Urinary bladder (tissue), 4 donors: Measurements from ENCODE around the gene KPNA6. TPM values are rescaled to one million over a fixed set of nuclear protein-coding genes. Genes with fewer than 3 reads are reported as not detected.

Source experiments
- DNase-seq: peaks from one replicate; pipeline ENCODE4 v3.0.0-alpha.2; 2015; ENCODE audit errors: extremely low spot score
- H3K27ac ChIP-seq: one replicate; pipeline ENCODE4 v1.5.1; 2013; ENCODE audit warnings: low read depth, mild to moderate bottlenecking, moderate library complexity
- H3K36me3 ChIP-seq: one replicate; pipeline ENCODE4 v1.6.1; 2013; ENCODE audit warnings: mild to moderate bottlenecking, moderate library complexity; ENCODE audit not compliant: insufficient read depth
- H3K4me1 ChIP-seq: one replicate; pipeline ENCODE4 v1.6.1; 2013; ENCODE audit warnings: mild to moderate bottlenecking, moderate library complexity; ENCODE audit not compliant: insufficient read depth
- H3K4me3 ChIP-seq: one replicate; pipeline ENCODE4 v1.5.1; 2013; ENCODE audit warnings: low read depth, low read length
- WGBS: extraction: QIAGEN DNeasy Blood & Tissue Kit; methylation state at CpG from one replicate; pipeline ENCODE4 v1.1.7; 2013; 5-methylcytosine and 5-hydroxymethylcytosine counted together
- polyA plus RNA-seq: library from polyadenylated mRNA; stranded (reverse); fragments of 200-250 nt; gene quantifications from one replicate; pipeline ENCODE4 v1.2.3, GENCODE V29; 2013
- total RNA-seq: library from RNA; depleted of rRNA; stranded (reverse); fragments of >200 nt; gene quantifications from one replicate; pipeline ENCODE4 v1.2.3, GENCODE V29; 2014
- donor health status: healthy with polysubstance abuse.
- donor health status: healthy.

The KPNA6 gene
- total and polyA plus RNA-seq, 2 donors, result 17.1 to 27.8 TPM

DNA sequence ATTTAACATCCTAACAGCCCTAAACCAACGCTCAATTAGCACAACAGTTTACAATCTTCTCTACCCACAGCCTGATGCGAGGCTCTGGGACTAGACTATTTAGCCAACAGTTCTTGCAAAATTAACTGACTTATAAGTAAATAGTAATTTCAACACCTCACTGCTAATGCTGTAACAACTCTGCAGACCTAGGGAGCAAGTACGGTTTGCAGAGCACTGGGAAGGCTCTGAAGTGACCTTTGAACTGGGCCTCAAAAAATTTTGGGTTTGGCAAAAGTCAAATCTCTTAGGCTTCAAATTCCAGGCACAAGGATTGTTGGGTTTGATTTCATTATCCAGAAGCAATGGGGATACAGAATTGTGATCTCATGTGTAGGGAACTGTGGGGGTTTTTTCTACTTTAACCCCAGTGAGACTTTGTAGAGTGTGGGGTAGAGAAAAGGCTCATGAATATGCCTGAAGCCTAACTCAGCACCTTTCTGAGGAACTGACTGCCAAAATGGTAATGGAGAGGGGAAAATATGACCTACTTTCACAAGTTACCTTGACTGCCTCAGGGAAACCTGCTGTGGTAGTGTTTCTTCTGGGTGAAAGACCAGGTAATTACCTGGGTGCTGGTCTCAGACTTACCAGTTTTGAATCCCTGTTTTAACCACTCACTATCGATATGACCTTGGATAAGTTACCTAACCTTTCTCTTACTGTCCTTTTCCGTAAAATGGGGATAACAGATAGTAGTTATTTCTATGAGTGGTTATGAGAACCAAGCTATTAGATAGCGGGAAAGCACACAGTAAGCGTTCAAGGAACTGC, 70.7 kb downstream of the KPNA6 start:
- Histone ChIP-seq H3K27ac (peak overlapping the region; percentile 24), H3K4me3 (no peak overlapping the region), H3K4me1 (no peaks in the 10 kb centered on the region), H3K36me3 (no peaks in the 10 kb centered on the region)
- WGBS, result 77% methylated on average over 7 of the region's 7 CpGs
- DNase-seq, result no peak

GRCh38 chr1:32179193-32179442, 71.3 kb downstream of the KPNA6 start:
- Histone ChIP-seq H3K4me1 (no peaks in the 10 kb centered on the region), H3K27ac (peak overlapping the region; percentile 24), H3K4me3 (peak overlapping the region; percentile 58), H3K36me3 (no peaks in the 10 kb centered on the region)
- WGBS, result 7% methylated on average over 7 of the region's 7 CpGs
- no peak for DNase-seq

GRCh38 chr1:32179443-32180185, 71.8 kb downstream of the KPNA6 start, which contains the start of gene TXLNA:
Gene TXLNA, plus strand, starts transcription at chr1:32179675. Its CDS starts 671 bp downstream, at chr1:32180346.
- DNase-seq, result peak; percentile 82
- Histone ChIP-seq H3K4me3 (peak within 1 kb of the TSS; percentile 58), H3K36me3 (no peaks in the 10 kb centered on the region), H3K27ac (peak within 1 kb of the TSS; percentile 90), H3K4me1 (no peaks in the 10 kb centered on the region)
- WGBS, result under 1% methylated on average over 79 of the region's 79 CpGs

- H3K27ac ChIP-seq, result peak overlapping the region; percentile 86
- no peak for DNase-seq
- H3K4me1 ChIP-seq, result no peaks in the 10 kb centered on the region
Measured at GRCh38 chr1:32180186-32181060, 72.6 kb downstream of the KPNA6 start.

DNA sequence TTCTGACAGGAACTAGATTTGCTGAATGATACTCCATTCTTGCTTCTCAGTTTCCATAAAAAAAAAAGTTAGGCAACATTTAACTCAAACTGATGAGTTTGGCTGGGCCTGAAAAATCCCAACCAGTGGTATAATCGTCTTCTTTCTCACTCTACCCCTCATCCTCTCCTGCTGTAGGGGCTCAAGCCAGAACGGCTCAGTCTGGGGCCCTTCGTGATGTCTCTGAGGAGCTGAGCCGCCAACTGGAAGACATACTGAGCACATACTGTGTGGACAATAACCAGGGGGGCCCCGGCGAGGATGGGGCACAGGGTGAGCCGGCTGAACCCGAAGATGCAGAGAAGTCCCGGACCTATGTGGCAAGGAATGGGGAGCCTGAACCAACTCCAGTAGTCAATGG, 73.2 kb downstream of the KPNA6 start:
- Histone ChIP-seq H3K36me3 (no peaks in the 10 kb centered on the region), H3K27ac (no peak overlapping the region), H3K4me1 (no peaks in the 10 kb centered on the region), H3K4me3 (no peak overlapping the region)
- no peak for DNase-seq
- 61% methylated on average over 9 of the region's 9 CpGs for WGBS

More at GRCh38 chr1:32180186-32181060, 72.6 kb downstream of the KPNA6 start:
- Histone ChIP-seq H3K4me3 (peak overlapping the region; percentile 58), H3K36me3 (no peaks in the 10 kb centered on the region)
- WGBS, result 3% methylated on average over 36 of the region's 36 CpGs

DNA sequence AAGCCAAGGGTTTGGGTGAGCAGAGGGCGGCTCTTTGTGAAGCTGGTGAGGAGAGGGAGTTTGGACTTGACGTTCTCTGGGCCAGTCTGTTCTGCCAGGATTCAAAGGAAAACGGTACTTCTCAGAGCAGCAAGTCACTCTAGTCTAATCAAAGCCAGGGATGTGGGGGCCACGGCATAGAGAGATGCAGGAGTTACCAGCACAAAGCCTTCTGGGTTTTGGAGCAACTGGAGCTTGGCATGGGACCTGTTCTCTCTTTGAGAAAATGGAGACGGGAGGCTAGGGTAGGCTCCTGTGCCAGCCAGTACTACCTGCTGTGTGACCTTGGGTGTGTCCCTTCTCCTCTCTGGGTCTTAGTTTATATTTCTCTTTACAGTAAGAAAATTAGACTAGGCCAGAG, 73.7 kb downstream of the KPNA6 start:
- Histone ChIP-seq H3K36me3 (no peaks in the 10 kb centered on the region), H3K4me3 (no peak overlapping the region), H3K4me1 (peaks cover 2% of the 10 kb centered on the region), H3K27ac (no peak overlapping the region)
- no peak for DNase-seq
- WGBS, result 81% methylated on average over 5 of the region's 5 CpGs

- Histone ChIP-seq H3K36me3 (no peaks in the 10 kb centered on the region), H3K4me3 (no peak overlapping the region), H3K4me1 (peaks cover 2% of the 10 kb centered on the region), H3K27ac (no peak overlapping the region)
- no peak for DNase-seq
- 85% methylated on average over 6 of the region's 6 CpGs for WGBS
Measured at GRCh38 chr1:32182060-32182459, 74.2 kb downstream of the KPNA6 start.

DNA sequence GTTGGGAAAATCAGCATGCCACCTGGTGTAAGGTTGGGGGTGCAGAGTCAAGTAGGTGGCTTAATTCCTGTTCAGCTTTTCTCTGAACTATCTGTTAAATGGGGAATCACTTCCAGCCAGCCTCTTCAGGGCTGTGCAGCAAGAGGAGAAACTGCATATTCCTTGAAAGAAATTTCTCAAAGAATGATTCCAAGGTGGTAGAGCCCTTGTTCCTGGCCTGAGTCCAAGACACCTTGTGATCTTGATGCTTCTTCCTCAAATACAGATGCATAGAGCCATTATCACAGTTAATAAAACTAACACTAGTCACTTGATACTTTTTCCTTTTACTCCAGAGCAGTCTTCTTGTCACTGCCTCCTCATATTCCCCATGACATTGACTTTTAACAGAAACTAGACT, 76.8 kb downstream of the KPNA6 start:
- Histone ChIP-seq H3K36me3 (peaks cover 6% of the 10 kb centered on the region), H3K4me3 (no peak overlapping the region), H3K27ac (no peak overlapping the region), H3K4me1 (peaks cover 2% of the 10 kb centered on the region)
- no peak for DNase-seq

- no peak for DNase-seq
- WGBS, result 94% methylated on average over 2 of the region's 2 CpGs
- no peak overlapping the region for H3K4me3 ChIP-seq
- H3K4me1 ChIP-seq, result peaks cover 2% of the 10 kb centered on the region
- no peak overlapping the region for H3K27ac ChIP-seq
- H3K36me3 ChIP-seq, result peaks cover 6% of the 10 kb centered on the region
Measured at GRCh38 chr1:32186077-32186476, 78.2 kb downstream of the KPNA6 start.

DNA sequence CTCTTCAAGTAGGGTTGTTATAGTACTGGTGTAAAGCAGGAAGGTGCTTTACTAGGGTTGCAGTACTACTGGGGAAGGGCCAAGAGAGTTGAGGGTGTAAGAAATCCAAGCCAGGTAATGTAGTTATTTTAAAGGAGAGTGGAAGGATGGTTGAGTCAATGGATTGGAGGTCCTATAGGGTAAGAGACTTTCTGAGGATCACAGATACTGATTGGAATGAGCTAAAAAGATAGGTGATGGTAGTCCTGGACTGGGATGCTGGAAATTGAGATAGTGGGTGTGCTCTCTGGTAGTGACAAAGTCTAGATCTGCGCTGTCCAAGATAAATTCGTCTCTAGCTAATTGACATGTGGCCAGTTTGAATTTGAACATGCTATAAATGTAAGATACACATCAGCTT, 78.6 kb downstream of the KPNA6 start:
- H3K27ac ChIP-seq, result no peak overlapping the region
- H3K4me1 ChIP-seq, result peaks cover 2% of the 10 kb centered on the region
- DNase-seq, result no peak

DNA sequence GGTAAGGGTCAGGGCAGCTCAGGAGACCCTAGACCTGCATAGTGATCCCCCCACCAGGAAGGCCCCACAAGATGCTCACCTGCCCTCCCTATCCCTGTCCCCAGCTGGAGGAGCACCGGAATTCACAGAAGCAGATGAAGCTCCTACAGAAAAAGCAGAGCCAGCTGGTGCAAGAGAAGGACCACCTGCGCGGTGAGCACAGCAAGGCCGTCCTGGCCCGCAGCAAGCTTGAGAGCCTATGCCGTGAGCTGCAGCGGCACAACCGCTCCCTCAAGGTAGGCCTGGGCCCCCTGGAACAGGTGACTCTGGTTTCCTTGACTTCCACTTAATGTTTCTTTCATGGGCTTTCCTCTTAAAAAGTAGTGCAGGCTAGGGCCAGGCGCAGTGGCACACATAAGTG, 80.0 kb downstream of the KPNA6 start:
- Histone ChIP-seq H3K4me1 (peaks cover 2% of the 10 kb centered on the region), H3K4me3 (no peak overlapping the region), H3K36me3 (peaks cover 11% of the 10 kb centered on the region), H3K27ac (no peak overlapping the region)
- WGBS, result 97% methylated on average over 9 of the region's 9 CpGs
- no peak for DNase-seq

More for the DNA sequence above, 78.6 kb downstream of the KPNA6 start:
- Histone ChIP-seq H3K36me3 (peaks cover 6% of the 10 kb centered on the region), H3K4me3 (no peak overlapping the region)
- WGBS, result 93% methylated on average over 2 of the region's 2 CpGs

- H3K4me1 ChIP-seq, result no peaks in the 10 kb centered on the region
- 93% methylated on average over 8 of the region's 8 CpGs for WGBS
- H3K27ac ChIP-seq, result no peak overlapping the region
- DNase-seq, result no peak
- H3K36me3 ChIP-seq, result peaks cover 13% of the 10 kb centered on the region
- H3K4me3 ChIP-seq, result no peak overlapping the region
Measured at GRCh38 chr1:32192220-32192948, 84.5 kb downstream of the KPNA6 start.

DNA sequence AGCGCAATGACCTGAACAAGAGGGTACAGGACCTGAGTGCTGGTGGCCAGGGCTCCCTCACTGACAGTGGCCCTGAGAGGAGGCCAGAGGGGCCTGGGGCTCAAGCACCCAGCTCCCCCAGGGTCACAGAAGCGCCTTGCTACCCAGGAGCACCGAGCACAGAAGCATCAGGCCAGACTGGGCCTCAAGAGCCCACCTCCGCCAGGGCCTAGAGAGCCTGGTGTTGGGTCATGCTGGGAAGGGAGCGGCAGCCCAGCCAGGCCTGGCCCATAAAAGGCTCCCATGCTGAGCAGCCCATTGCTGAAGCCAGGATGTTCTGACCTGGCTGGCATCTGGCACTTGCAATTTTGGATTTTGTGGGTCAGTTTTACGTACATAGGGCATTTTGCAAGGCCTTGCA, 87.1 kb downstream of the KPNA6 start:
- Histone ChIP-seq H3K36me3 (peaks cover 7% of the 10 kb centered on the region), H3K4me1 (no peaks in the 10 kb centered on the region), H3K27ac (no peak overlapping the region), H3K4me3 (no peak overlapping the region)
- no peak for DNase-seq
- 95% methylated on average over 6 of the region's 6 CpGs for WGBS
